NCI-H1930 (cell line): ENCODE measurements around the gene VAV2.
"Not testable (repeated sequence)": the region's sequence is repeated elsewhere in the genome, so short reads cannot be mapped to it uniquely, and the experiment has no call there.

Experiments
- DNase-seq, 2 experiments: peaks; one replicate each; lab custom pipeline; 2025; lab: John Stamatoyannopoulos, UW

Gene VAV2

GRCh38 chr9:133969681-133970580 lies 22.2 kb downstream of the VAV2 start:
- DNase-seq, result no peak

DNA sequence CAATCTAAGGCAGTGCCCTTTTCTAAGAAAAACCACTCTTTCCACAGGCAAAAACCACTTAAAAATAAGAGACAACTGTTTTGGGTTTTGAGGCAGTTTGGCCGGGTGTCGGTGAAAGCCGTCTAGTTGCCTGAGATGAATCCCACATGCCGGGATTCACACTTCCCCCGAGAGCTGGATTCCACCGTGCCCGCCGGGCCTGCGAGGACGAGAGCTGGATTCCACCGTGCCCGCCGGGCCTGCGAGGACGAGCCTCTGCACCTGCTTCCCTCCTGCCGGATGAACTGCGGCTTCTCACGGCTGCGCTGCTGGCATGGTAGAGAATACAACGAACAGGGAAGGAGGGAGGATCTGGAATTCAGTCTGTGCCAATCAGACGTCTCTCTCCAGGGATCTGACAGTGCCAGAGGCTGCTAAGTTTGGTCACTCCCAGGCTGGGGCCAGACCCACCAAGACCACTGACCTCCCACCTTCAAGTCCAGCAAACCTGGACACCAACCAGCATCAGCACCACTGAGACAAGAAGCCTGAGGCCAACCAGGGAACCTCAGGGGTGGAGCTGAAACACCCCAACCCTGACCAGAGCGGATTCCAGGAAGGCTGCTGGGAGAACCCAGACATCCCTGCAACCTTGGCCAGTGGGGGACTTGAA lies 23.0 kb downstream of the VAV2 start:
- DNase-seq, result no peak

DNA sequence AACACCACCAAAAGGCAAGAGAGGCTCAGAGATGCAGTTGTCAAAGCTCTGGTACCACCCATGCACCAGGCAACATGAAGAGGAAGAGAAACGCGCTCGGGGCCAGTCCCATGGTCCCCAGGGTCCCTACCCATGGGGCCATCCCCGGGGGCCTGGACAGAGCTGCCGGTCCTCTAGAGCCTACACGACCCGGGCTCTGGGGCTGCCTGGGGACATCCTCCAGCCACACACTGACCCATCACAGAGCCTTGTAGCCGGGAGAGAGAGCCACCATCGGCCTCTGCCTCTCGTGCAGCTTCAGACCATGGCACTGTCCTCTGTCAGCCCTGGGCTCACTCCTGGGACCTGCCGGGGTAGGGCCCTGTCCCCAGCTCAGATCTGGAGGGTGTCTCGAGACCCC lies 23.7 kb downstream of the VAV2 start:
- DNase-seq, result no peak

DNA sequence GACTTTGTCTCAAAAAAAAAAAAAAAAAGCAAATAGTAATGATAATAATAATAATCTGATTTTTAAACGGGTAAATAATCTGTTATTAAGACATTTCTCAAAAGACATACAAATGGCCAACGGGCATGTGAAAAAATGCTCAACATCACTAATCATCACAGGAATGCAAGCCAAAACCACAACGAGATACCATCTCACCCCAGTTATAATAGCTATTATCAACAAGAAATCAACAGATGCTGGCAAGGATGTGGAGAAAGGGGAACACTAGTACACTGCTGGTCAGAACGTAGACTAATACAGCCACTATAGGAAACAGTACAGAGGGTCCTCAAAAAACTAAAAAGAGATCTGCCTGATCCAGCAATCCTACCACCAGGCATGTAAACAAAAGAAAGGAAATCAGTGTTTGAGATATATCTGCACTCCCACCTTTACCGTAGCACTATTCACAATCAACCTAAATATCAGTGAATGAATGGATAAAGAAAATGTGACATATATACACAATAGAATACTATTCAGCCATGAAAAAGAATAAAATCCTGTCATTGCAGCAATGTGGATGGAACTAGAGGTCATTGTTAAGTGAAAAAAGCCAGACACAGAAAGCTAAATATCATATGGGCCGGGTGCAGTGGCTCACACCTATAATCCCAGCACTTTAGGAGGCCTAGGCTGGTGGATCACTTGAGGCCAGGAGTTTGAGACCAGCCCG lies 24.9 kb downstream of the VAV2 start:
- no peak for DNase-seq

GRCh38 chr9:133964463-133964862 lies 27.7 kb downstream of the VAV2 start:
- DNase-seq, result no peak

DNA sequence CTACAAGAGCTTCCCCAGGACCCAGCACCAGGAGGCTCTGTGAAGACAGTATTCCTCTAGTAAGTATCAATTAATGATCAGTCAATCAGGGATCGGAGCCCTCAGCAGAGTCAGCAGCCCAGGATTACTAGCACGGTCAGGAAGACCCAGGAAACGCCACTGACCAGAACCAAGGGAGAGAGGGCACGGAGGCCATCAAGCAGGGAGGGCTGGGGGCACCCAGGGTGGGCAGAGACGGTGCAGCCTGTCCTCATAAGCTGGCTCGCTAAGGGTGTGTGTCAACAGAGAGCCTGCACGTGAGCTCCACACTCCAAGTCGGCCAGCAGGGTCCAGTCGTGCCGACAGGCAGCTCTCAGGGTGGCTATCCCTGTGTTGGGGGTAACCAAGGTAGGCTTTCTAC lies 29.0 kb downstream of the VAV2 start:
- no peak for DNase-seq

GRCh38 chr9:133962341-133962740 lies 29.8 kb downstream of the VAV2 start:
- DNase-seq, result no peak

DNA sequence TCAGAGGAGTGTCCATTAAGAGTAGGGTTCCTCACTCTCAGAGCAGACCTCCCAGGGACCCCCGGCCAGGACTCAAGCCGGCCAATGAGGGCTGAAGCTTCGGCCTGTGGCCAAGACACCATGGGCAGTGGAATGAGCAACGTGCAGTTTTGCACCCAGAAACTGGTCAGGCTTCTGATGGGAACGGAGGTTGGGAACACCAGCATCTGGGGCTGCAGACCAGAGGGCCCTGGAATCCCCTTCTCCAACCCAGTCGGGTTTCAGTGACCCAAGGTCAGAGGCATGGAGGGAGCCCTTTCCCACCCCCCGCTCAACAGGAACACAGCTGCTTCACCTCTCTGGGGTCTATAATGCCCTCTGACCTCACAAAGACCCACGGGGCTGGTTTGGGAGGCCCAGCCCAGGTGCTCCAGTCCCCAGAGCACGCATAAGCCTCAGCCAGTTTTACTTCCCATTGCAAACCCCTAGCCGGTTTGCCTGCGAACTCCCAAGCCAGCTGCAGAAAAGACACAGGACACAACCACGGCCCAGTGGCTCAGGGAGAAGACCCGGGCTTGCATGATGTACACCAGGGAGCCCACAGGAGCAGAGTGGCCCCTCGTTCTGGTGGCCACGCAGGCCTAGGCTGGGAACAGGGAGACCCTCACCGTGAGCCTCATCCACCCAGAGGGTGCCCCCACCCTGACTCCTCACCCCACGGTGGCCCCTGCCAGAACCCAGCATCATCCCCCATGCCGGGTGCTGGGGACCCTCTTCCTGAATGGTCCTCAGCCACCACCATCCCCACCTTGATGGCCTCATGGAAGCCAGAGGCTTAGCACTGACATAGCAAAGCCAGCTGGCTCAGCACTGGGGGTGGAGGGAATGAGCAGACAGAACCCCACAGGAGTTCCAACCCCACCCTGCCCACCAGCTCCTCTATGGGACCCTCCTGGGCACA lies 30.6 kb downstream of the VAV2 start:
- no peak for DNase-seq

DNA sequence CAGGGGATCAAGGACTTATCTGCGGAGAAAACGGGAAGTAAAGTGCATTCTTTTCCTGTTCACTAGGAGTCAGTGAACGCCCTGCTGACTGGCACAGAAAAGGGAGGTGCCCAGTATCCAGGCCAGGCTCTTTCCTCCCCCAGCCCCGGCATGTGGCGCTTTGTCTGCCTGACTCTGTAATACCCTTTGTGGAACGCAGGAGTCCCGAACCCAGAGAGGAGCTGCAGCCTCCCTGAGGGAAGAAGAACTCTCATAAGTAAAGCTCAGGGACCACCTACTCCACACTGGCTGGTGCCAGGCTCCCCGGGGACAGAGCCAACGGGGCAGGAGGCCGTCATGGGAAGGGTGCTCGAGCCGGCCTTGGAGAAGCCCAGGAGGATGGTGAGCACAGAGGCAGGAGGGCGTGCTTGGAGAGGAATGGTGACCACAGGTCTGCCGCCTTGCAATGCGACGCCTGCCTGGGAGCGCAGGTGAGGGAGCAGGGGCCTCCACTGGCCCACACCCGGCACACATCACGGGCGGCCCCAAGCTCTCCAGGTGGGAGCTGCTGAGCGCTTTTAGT lies 31.5 kb downstream of the VAV2 start:
- DNase-seq, result no peak

DNA sequence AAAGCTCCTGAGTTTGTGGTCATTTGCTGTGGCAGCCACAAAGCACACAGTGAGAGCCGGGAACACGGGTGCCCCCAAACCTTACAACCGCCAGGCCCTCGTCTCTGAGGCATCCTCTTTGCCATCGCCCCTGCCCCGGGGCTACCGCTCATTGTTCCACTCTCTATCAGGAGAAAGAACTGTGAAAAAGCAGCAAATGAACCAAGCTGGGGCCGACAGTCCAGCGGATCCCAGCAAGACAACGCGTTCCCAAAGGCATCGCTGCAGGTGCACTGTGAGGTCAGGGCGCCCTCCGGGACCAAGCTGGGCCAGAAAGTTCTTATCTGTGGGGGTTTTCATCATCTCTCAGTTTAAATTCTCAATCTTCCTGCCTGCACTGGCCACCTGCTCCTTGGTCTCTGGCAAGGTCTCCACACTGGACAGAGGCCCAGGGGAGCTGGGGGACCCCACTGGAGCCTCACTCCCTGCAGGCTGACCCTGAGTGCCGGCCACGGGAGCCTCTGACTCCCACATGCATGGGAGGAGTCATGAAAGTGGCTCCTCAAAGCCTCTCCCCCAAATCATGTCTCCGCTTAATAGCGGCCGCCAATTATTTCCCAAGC lies 32.1 kb downstream of the VAV2 start:
- no peak for DNase-seq

DNA sequence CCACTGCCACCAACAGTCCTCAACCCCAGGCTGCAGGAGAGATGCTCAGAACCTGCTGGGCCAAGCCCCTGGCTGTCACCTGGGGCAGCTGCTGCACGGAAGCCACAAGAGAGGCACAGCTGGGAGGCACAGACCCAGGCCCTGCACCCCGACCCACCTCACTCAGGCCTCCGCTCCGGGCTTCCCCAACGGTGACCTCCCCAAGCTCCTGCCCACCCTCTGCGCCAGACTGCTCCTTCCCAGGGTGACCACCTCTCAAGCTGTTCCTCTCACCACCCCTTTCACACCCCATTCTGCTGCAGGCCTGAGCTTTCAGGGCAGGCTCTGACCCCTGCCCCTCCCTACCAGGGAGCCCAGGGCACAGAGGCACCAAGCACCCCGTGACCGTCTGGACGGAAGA lies 33.0 kb downstream of the VAV2 start:
- no peak for DNase-seq

GRCh38 chr9:133958756-133959155 lies 33.4 kb downstream of the VAV2 start:
- DNase-seq, result no peak

GRCh38 chr9:133957772-133958171 lies 34.4 kb downstream of the VAV2 start:
- DNase-seq, result not testable (repeated sequence)

GRCh38 chr9:133957328-133957727 lies 34.8 kb downstream of the VAV2 start:
- no peak for DNase-seq

GRCh38 chr9:133956520-133957076 lies 35.5 kb downstream of the VAV2 start:
- DNase-seq, result no peak

DNA sequence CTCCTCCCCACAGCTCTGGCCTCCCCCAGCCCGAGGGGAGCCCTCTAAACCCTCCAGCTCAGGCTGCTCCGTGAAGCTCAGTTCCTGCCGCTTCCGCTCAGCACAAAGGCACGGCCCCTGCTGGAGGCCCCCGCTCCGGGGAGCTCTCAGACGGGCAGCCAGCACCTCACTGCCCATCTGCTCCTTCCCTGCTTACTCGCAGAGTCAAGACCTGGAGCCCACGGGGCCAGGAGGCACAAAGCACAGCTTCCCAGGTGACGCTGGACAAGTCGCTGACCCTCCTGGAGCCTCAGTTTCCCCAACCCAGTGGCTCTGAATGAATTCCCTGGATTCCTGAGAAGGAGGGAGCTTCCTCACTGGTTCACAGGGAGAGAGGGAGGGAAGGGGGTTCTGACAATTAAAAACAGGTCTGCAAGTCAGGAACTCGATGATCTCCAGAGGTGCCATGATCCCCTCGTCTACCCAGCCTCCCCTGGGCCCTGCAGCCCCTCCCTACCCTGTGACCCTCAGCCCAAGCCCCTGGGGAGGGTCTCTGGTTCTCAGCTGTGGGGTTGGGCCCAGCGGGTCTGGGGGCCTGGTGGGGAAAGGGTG lies 36.2 kb downstream of the VAV2 start:
- DNase-seq, result no peak

- no peak for DNase-seq
These were observed 37.1 kb downstream of the VAV2 start for GRCh38 chr9:133954862-133955529.

DNA sequence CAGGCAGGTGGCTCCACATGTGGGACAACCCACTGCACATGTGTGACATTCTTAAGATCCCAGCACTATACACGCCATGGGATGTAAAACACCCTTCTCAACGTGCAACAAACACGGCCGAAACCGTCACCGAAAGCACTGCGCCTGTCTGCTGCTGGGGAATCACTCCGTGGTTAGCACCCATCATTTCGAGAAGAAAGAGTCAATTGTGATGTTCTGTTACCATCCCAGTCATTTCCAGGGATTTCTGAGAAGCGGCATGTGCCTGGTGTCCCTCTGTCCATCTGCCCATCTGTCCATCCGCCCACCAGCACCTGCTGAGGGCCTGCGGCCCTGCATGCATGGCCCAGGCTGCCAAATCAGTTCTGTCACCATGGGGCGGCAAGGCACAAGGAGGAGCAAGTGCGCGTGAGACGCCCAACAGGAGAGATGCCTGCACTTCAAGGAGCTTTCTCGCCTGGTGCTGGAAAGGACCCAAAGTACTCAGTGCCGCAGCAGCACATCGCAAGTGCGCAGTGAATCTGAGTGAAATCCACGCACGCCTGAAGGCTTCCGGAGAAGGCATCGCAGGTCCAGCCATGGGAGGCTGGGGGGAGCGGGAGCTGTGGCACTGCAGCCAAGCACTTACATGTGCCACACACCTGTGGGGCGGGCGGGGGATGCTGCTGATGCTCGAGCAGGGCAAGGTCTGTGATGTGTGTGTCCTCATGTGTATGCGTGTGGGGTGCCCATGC lies 38.0 kb downstream of the VAV2 start:
- no peak for DNase-seq

GRCh38 chr9:133953621-133953975 lies 38.5 kb downstream of the VAV2 start:
- no peak for DNase-seq
